ENCODE measurements around the gene MRPL54.

MRPL54 gene

DNA sequence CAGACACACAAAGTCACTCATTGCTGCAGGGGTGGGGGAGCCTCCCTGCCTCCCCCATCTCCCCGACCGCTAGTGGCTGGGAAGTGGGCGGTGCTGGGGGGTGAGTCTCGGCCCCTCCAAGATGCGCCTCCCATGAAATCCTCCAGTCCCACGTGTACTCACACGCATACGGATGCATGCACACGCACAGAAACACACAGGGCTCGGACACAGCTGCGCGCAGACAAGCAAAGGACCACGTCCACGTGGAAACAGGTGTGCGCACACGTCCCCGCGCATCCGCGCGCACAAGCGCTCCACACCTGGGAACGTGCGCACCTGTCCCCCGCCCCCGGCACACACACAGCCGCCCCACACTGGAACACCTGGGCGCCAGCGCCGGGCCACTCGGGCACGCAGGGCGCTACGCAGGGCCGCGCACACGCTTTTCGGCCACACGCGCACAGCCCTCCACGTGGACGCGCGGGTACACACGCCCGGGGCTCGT, 23.0 kb downstream of the MRPL54 start:
- peaks cover 7% of the 10 kb centered on the region for H3K9me3 ChIP-seq (ENCODE audit: severe bottlenecking)
- no peak overlapping the region for H3K27ac ChIP-seq (ENCODE audit: poor library complexity, severe bottlenecking)
- ATAC-seq (ENCODE audit: low read depth) (peak; percentile 40; the same call in 2 of the 3 replicates), DNase-seq (ENCODE audit: low spot score) (peak; percentile 34)
- no peaks in the 10 kb centered on the region for H3K36me3 ChIP-seq (ENCODE audit: low read depth)
- peak overlapping the region; percentile 37 for H3K4me3 ChIP-seq (ENCODE audit: severe bottlenecking)
- H3K4me1 ChIP-seq (ENCODE audit: insufficient read depth, poor library complexity, severe bottlenecking) = no peaks in the 10 kb centered on the region
- TF ChIP-seq, protein P1, sequence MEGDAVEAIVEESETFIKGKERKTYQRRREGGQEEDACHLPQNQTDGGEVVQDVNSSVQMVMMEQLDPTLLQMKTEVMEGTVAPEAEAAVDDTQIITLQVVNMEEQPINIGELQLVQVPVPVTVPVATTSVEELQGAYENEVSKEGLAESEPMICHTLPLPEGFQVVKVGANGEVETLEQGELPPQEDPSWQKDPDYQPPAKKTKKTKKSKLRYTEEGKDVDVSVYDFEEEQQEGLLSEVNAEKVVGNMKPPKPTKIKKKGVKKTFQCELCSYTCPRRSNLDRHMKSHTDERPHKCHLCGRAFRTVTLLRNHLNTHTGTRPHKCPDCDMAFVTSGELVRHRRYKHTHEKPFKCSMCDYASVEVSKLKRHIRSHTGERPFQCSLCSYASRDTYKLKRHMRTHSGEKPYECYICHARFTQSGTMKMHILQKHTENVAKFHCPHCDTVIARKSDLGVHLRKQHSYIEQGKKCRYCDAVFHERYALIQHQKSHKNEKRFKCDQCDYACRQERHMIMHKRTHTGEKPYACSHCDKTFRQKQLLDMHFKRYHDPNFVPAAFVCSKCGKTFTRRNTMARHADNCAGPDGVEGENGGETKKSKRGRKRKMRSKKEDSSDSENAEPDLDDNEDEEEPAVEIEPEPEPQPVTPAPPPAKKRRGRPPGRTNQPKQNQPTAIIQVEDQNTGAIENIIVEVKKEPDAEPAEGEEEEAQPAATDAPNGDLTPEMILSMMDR (IDR thresholded peaks at IDR 0.05; ENCODE audit: poor library complexity, severe bottlenecking) = no peak
- H3K27me3 ChIP-seq (ENCODE audit: insufficient read depth, poor library complexity, severe bottlenecking) = peaks cover 10% of the 10 kb centered on the region

DNA sequence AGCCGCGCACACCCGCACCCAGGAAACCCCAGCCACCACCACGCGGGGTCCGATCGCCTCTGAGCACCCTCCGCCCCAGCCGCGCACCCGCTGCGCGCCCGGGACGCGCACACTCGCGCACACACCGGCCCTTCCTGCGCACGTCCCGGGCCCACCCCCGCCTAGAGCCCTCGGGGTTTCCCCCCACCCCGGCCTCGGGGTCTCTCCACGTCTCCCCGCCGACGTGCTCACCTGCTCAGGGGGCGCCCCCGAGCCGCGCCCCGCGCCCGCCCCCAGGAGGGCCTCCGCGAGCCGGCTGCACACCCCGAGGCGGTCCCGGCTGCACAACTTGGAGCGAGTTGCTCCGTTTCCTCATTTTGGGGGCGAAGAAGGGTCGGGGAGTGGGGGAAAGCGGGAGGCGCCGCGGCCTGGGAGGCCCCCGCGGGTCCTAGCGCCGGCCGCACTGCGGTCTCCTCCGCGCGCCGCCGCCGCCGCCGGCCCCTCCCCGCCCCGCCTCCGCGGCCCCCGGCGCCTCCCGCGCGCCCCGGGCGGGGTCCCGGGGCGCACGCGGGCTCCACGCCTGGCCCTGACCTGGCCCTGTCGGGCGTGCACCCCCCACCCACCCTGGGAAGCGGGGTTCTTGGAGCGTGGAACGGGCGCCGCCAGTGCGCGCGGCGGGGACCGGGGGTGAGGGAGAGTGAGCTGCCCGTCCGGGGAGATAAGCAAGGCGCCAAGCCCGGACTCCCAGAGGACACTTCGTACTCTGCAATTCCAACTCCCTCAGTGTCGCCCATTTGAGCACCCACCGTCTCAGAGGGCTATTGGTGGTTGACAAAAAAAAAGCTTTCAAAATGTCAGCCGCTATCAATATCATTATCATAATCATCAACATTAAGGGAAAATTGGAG, 23.7 kb downstream of the MRPL54 start, which contains the start of gene MATK:
Gene MATK (minus strand): TSS at position 444 of the 887 bp plus-strand sequence. CDS start 1,246 bp downstream, outside the sequence.
- no peak for DNase-seq (ENCODE audit: low spot score)
- H3K4me3 ChIP-seq (ENCODE audit: severe bottlenecking) = peak within 1 kb of the TSS; percentile 37
- H3K27ac ChIP-seq (ENCODE audit: poor library complexity, severe bottlenecking) = no peak within 1 kb of the TSS

DNA sequence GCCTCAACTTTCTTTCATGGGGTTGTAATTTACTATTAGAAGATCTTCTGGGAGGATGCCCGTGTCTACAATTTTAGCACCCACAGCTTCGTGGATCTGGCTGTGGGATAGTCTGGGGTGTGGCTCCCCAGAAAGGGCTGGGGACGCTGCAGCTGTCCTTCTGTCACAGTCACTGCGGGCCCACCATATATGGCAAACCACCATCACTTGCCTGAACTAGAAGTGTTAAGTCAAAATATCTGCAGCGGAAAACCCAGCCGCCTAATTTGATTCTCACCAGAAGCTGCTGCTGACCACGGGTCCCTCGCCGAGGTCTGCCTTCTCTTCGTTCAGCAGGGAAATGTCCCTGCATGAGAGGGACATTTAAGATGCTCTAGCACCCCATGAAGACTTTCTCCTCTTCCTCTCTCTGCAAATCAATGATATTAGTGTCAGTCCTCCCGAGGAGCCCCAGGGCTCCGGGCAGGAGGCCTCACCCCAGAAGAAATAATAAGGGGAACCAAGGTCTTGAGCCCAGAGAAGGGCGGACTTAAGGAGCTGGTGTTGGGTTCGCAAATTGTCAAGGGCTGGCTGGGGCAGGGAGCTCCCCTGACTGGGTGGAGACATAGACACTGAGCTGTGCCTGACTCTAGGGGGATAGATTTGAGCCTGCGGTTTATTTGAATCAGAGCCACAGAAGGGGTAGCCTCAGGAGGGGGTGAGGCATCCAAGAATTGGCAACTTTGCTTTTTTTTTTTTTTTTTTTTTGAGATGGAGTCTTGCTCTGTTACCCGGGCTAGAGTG, 26.7 kb downstream of the MRPL54 start:
- TF ChIP-seq, protein P1 (IDR thresholded peaks at IDR 0.05; ENCODE audit: poor library complexity, severe bottlenecking) = no peak
- Histone ChIP-seq H3K4me1 (ENCODE audit: insufficient read depth, poor library complexity, severe bottlenecking) (no peaks in the 10 kb centered on the region), H3K27ac (ENCODE audit: poor library complexity, severe bottlenecking) (no peak overlapping the region), H3K36me3 (ENCODE audit: low read depth) (no peaks in the 10 kb centered on the region), H3K4me3 (ENCODE audit: severe bottlenecking) (no peak overlapping the region), H3K27me3 (ENCODE audit: insufficient read depth, poor library complexity, severe bottlenecking) (peaks cover 10% of the 10 kb centered on the region), H3K9me3 (ENCODE audit: severe bottlenecking) (no peaks in the 10 kb centered on the region)
- DNase-seq (ENCODE audit: low spot score) = no peak
- no peak for ATAC-seq (ENCODE audit: low read depth)

More for the DNA sequence above, 23.7 kb downstream of the MRPL54 start, which contains the start of gene MATK:
- Histone ChIP-seq H3K4me1 (ENCODE audit: insufficient read depth, poor library complexity, severe bottlenecking) (no peaks in the 10 kb centered on the region), H3K27me3 (ENCODE audit: insufficient read depth, poor library complexity, severe bottlenecking) (peaks cover 10% of the 10 kb centered on the region), H3K9me3 (ENCODE audit: severe bottlenecking) (peaks cover 7% of the 10 kb centered on the region), H3K36me3 (ENCODE audit: low read depth) (no peaks in the 10 kb centered on the region)
- TF ChIP-seq, protein P1 (IDR thresholded peaks at IDR 0.05; ENCODE audit: poor library complexity, severe bottlenecking) = no peak
- 0 out of 3 replicates have a peak, but pooled peaks have one; percentile 7 for ATAC-seq (ENCODE audit: low read depth)

DNA sequence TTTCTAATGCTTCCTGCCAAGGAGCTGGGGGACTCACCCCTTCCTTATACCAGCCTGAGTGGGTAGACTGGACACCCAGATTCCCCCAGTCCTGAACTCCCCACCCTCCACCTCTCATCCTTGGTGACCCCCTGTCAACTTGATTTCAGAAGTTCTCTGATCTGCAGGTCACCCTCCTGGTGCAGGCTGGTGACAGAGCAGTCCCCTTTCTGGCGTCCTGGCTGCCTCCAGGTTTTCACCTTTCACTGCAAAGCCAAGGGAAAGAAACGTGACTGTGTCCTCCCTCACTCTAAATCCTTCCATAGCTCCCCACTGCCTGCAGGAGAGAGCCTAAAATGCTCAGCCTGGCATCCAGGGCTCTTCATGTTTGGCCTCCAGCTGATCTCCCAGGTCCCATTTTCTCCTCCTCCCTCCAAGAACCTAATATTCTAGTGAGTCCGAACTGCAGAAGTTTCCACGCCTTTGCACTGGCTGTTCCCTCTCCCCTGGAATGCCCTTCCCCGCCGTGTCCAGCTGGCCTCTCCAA, 27.8 kb downstream of the MRPL54 start:
- no peaks in the 10 kb centered on the region for H3K36me3 ChIP-seq (ENCODE audit: low read depth)

More for the DNA sequence above, 27.8 kb downstream of the MRPL54 start:
- Histone ChIP-seq H3K4me3 (ENCODE audit: severe bottlenecking) (no peak overlapping the region), H3K4me1 (ENCODE audit: insufficient read depth, poor library complexity, severe bottlenecking) (no peaks in the 10 kb centered on the region), H3K27me3 (ENCODE audit: insufficient read depth, poor library complexity, severe bottlenecking) (peaks cover 9% of the 10 kb centered on the region), H3K9me3 (ENCODE audit: severe bottlenecking) (no peaks in the 10 kb centered on the region), H3K27ac (ENCODE audit: poor library complexity, severe bottlenecking) (no peak overlapping the region)
- ATAC-seq (ENCODE audit: low read depth) = no peak
- TF ChIP-seq, protein P1 (IDR thresholded peaks at IDR 0.05; ENCODE audit: poor library complexity, severe bottlenecking) = no peak
- DNase-seq (ENCODE audit: low spot score) = no peak
